HG03521 (cell line): ENCODE results near the gene IGF1R.

Experiments used
- ATAC-seq: cut with Tn5 transposase; IDR thresholded peaks from one replicate; pipeline ENCODE4 v1.9.1; 2021; ENCODE audit warnings: mild to moderate bottlenecking, moderate library complexity; ENCODE audit not compliant: unreplicated experiment

The IGF1R gene

DNA sequence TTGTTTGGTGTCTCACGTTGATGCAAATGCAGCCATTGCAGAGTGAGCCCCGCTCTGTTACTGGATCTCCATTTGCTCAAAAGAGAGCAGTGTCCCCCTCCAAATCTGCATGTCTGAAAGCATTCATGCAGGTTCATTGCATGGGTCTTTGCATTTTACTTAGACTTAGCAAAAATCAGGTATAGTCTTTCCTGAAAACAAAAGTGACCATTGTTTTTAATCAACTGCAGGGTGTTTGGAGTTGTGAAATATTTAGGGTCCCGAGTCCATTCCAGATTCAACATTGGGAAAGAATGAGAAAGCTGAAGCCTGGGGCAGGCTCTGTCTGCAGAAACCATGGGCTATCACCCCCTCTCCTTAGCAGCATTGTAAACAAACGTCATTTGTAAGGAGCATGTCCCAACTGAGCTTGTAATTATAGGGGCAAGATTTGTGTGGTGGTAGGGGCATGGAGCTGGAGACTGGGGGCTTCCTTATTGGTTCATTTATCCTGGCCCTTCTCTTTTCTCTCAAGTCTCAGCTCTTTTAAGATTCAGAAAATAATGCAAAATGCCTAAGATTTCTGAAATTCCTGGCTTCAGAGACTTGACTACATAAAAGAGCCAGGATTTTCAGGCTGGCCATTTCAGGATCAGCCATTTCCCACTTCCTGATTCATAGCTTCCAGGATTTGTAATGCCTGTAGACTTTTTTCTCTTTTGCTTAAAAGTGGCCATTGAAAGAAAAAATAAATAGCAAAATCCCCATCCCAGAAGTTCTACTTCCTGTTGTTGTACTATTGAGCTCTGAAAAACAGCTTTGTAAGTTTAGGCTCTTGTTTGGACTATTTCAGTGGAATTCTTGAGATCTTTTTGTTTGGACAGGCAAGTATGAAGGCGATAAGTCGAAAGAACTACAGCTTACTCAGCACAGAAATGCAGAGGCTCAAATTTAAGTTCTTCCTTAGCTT is 23.0 kb downstream of the IGF1R start:
- no peak for ATAC-seq

DNA sequence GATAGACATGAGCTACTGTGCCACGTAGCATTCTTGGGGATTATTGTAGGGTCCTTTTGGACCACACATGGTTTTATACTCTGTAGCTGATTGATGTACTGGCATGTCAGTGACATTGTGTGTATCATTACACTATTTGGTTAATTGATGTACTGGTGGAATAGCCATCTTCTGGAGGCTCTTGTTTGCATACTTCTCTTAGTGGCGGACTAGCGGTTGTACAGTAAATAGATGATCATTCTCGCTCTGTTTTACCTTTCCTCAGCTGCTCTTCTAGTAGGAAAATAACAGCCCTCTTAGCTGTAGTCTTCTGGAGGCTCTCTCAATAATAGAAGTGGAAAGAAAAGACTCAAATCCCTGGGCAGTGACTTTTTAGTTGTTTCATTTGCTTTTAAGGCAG is 24.8 kb downstream of the IGF1R start:
- no peak for ATAC-seq

DNA sequence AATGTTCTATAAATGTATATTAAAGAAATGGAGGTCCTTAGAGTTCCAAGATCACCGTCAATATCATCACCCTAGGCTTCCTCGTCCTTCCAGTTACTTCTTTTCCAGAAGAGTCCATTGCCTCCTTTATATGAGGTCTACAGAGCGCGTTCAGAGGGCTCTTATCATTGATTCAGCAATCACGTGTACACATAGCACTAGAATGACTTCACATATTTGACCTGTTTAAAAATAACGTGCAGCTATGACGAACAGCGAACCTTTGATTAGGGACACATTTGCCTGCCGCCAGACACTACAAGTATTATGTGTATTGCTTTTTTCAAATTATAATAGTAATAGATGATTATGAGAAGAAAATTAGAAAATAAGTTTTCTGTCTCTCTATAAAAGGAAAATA is 26.0 kb downstream of the IGF1R start:
- ATAC-seq: no peak

DNA sequence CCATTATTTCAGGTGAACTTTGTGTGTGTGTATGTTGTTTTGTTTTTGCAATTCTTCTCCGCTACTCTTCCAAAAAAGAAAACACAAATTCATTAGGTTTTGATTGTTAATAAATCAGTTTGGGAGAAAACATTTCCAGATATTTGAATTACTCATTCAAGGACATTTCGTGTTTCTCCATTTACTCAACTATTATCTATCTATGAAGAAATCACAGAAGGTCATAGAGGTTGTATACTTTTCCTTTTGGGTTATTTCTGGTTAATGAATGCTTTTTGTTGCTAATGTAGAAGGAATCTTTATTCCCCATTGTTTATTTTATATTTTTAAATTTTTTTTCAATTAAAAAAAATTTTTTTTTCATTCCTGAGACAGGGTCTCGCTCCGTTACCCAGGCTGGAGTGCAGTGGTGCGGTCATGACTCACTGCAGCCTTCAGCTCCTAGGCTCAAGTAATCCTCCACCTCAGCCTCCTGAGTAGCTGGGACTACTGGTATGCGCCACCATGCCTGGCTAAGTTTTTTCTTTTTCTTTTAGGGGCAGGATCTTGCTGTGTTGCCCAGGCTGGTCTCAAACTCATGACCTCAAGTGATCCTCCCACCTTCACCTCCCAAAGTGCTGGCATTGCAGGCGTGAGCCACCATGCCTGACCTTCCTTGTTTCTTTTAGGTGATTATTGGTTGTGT is 28.4 kb downstream of the IGF1R start:
- ATAC-seq: no peak

DNA sequence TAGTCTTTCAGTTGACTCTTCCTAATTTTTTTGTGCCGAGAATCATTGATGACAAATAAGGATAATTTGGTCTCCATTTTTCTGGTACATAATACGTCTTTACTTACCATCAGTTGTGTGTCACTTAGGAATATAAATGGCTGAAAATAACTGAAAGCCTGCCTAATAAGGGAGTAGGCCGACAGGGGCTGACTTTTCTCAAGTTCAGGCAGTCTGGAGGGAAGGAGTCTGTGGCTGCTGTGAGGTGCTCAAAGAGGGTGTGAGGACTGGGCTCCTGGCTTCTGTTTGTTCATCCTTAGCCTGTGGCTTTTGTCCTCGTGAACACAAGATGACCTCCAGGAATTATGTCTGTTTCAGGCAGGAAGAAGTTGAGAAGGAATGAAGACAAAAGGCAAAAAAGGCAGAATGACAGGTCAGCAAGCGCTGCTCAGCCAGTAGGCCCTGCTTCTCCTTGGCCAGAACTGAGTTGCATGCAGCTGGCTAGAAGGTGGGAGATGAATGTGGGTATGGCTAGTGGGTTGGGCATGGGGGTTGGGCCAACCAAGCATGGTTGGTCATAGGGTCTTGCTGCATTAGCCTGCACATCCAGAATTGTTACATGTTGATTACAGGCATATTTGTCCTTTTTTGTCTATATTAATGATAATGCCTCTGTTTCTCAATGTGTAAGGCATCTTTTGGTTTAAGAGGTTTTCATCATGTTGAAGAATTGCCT is 29.2 kb downstream of the IGF1R start:
- ATAC-seq: no peak

DNA sequence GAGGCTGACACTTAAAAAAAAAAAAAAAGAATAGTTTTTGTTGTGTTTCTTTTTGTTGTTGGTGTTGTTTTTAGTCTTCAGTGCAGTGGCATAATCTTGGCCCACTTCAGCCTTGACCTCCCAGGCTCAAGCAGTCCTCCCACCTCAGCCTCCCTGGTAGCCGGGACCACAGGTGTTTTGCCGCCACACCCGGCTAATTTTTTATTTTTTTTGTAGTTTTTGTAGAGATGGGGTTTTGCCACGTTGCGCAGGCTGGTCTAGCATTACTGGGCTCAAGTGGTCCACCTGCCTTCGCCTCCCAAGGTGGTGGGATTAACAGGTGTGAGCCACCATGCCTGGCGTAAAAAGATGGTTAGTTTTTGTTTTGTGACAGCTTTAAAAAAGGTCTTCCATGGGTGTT is 30.1 kb downstream of the IGF1R start:
- ATAC-seq: no peak

DNA sequence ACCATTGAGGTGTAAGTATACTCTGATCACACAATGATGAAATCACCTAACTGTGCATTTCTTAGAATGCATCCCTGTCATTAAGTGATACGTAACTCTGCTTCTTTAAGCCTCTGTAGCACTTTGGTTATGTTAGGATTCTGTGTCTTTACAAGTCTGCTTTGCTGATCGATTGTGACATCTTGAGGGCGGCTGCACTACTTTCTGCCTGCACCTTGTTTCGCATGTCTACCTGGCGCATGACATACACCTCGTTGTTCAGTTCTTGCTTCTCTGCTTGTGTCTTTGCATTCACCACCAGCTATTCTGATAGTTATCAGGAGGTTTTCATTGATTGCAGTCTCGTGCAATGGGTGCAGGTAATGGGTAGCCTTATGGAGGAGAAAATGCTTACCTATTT is 32.7 kb downstream of the IGF1R start:
- ATAC-seq: no peak

DNA sequence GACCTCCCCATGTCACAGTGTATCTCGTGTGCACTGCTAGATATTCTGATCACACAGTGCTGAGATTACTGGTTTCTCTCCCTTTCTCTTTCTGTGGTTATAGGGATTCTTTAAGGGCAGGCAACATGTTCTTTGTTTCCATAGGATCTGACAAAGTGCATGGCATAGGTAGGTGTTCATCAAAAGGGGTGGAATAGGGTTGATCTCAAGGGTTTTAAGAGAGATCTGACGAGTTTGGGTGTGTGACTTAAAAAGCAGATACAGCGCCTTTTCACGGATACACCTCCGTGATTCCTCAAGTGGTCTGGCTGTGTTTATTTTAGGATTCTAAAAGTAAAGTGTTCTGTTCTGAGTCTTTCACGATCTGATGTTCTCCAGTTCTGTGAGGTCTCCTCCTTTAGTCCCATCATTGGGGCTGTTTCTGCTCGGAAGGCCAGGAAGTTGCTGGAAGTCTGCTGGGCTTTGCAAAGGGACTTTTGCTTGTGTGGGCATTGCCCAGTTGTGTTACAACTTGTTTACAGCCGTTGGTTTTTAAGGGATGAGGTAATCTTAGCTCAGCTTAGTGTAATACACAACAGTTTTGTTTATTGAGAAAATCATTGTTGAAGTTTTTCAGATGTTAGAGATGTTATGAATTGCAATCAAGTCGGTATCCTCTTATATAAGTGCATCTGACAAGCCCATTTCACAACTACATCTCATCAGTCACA is 34.8 kb downstream of the IGF1R start:
- no peak for ATAC-seq

DNA sequence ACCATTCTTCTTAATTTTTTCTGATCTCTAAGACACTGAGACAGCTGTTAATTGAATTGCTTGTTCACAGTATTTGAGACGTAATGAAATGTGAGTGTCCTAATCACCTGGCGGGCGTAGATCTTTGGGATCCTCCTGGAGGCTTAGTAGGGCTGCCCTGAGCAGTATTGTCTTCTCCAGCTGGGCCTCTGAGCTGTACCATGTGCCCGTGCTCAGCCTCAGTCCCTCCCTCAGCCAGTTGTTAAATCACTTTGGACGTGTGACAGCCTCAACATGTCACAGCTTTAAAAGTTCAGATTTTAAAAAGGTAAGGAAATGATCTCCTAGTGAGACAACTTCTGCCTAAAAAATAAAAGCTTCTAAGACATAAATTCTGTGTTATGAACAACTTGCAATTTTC is 35.5 kb downstream of the IGF1R start:
- ATAC-seq: no peak

DNA sequence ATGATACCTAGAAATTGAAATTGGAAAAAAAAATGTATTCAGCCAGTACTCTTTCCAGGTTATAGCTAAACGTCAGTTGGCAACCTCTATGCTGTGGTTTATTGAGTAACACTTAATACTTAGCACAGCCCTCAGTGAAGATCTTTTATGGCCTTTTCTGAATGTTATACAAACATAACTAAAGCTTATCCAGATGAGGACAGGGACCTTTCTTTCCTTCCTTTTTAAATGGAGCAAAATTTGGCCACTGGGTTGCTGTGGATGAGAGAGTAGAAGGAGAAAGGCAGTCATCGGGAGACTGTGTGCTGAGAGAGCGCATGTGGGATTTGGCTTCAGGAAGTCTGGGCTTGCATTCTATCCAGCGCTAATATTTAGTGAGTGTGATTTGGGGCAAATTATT is 36.1 kb downstream of the IGF1R start:
- ATAC-seq: no peak

DNA sequence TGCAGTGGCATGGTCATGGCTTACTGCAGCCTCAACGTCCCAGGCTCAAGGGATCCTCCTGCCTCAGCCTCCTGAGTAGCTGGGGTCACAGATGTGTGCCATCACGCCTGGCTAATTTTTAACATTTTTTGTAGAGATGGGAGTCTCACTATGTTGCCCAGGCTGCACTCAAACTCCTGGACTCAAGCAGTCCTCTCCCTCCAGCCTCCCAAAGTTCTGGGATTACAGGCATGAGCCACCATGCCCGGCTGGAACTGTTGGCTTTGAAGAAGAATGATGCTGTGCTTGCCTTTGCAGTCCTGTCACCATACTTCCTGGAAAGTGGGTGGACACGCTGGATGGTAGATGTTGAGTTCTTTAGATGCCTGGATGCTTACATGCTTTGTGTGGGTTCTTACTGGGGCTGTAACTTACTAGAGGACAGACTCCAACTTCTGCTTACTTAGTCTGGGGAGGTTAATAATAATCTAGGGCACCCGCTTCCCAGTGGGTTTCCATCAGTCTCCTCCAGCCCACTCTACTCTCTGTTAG is 36.7 kb downstream of the IGF1R start:
- no peak for ATAC-seq

DNA sequence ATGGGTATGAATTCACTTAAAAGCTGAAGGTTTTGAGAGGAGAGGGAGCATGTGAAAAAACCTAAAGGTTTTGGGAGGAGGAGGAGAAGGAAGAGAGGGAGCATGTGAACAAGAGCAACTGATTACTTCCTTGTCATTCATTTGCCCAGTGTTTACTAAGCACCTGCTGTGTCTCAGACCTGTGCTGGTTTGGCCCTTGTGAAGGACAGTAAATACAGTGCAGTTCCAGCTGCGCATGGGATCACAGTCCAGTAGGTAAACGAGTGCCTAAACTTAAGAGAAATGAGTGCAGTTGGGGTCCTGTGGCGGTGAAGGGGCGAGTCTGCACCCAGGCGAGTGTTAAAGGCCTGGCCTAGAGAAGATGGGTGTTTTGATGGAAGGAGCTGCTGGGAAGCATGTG is 38.6 kb downstream of the IGF1R start:
- ATAC-seq: no peak

DNA sequence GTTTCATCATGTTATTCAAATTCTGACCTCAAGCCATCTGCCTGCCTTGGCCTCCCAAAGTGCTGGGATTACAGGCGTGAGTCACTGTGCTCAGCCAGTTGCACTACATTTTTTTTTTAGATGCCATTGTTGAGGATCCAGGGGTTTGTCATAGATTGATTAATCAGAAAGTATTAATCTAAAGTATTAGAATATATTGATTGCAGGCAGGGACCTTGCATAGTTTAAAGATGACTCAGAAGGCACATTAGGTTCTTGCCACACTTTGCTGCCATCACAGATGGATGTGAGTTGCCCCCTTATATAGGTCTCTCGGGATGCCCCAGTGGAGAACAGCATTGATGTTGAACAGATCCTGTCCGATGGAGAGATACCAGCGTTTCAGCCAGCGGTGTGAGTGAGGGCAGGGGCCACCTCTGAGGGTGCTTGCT is 41.1 kb downstream of the IGF1R start:
- no peak for ATAC-seq

DNA sequence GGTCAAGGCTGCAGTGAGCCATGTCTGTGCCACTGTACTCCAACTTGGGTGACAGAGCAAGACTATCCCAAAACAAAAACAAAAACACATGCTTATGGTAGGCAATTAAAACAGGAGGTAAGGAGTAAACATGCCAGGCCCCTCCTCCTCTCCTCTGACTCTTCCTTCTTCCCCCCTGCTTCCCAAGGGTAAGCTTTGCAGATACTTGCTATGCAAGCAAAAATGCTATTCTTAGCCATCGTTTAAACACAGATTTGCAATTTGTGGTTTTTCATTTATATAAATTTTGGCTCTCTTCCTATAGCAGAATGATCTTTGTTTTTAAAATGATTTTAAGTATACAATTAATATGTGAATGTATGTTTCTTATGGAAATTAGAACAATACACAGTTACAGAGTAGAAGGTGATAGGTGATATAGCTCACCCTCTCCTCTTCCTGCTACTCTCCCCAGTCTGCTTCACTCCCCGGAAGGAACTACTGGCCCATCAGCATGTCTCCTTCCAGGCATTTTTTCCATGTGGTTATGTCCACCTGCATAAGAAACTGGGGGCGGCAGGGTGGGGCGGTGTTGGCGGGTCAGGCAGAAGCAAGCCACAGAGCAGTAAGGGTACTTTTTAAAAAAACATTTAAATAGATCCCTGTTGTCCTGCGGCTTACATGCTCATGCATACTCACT is 42.1 kb downstream of the IGF1R start:
- no peak for ATAC-seq

DNA sequence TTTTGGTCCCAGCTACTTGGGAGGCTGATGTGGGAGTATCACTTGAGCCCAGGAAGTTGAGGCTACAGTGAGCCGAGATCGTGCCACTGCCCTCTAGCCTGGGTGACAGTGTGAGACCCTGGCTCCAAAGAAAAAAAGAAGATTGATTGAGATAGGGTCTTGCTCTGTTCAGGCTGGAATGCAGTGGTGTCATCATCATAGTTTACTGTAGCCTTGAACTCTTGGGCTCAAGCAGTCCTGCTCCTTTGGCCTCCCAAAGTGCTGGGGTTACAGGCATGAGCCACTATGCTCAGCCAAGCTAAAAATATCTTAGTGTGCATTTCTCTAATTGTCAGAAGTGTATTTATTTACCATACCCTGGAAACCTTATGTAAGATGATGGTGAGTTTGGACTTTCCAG is 43.9 kb downstream of the IGF1R start:
- ATAC-seq: no peak

DNA sequence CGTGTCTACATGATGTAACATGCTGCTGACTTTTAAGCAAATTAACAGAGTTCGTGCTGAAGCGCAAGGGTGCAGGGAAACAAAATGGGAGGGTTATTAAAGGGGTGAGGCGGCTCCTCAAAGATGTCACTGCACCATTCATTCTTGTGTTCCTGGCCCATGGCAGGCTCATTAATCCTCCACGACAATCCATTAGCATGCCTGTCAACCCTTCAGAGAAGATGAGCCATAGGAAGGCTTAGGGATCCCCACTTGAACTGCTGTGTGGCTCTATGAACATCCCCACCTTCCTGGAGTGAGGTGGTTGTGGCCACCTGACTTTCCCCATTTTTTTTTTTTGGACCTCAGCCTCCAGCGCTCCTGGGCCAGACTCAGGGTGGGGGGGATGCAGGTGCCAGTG is 45.8 kb downstream of the IGF1R start:
- no peak for ATAC-seq

DNA sequence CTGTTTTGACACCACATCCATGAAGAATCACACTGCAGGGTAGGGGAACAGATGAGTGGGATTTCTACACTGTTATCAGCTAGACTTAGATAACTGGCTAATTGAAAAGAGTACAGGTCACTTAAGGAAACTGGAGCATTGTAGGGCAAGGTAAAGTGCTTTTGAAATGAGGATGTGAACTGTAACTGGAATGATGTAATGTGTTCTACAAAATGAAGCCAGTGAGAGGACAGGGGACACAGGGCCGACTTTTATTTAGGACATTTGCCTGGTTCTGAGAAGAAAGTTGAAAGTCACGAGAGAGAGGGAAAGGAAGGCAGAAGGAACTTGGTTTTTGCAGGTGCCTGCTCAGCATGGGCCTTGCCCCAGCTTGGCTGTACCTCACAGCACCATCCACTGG is 50.5 kb downstream of the IGF1R start:
- ATAC-seq: no peak

DNA sequence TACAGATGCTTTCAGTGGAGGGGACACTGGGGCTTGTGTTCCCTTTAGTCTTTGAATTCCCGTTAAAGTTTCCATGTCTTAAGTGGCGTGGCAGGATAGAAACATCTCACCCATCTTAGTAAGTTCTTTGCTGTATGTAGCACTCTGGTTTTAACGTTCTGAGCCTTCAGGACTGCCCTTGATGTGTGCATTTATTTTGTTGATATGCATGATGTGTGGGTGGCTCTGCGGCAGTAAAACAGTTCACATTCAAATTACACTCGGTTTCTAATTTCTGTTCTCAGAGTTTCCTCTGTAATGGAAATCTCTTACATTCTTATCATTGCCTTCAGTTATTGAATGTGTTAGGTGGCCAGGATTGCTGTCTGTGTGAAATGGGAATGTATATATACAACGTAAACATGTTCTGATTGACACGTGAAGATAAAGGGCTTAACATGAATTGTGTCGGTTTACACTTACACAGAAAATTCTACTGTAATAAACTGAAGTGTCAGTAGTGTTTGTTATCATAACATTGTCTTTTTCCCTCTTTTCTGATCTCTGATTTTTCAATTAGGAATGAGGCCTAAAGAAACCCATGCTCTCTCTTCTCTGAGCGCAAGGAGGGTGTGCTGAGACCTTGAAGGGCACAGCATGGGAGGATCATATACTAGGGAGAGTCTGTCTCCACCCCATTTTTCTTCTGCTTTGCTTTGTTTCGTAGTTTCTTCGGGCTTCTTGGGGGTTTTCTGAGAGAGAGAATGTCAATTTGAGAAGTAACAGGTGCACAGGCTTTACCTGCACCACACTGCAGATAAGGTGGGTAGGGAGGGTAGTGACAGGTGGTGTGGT is 51.5 kb downstream of the IGF1R start:
- no peak for ATAC-seq

DNA sequence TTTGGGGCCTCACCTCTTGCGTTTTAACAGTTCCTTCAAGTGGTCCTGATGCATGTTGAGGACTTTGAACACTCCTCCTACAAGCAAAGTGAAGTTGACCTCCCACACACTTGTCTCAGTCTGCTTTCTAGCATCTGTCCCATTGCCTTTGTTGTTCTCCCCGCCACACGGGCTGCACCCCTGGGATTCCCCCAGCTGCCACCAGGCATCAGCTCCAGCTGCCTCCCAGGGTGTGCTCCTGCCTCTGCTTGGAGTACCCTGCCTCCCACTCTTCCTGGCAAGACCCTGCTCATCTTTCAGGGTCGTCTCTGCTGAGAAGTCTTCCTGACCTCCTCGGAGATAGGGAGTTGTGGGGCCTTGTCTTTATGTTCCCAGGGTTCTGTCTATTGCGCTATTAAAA is 52.2 kb downstream of the IGF1R start:
- no peak for ATAC-seq
